HG03469 (cell line): Measurements from ENCODE around the gene DENND4B.
"Not testable (repeated sequence)": the region's sequence is repeated elsewhere in the genome, so short reads cannot be mapped to it uniquely, and the experiment has no call there.

Experiments used
- ATAC-seq: cut with Tn5 transposase; IDR thresholded peaks from one replicate; pipeline ENCODE4 v1.9.1; 2021; ENCODE audit warnings: mild to moderate bottlenecking, moderate library complexity, moderate number of reproducible peaks; ENCODE audit not compliant: unreplicated experiment

DENND4B gene, protein sequence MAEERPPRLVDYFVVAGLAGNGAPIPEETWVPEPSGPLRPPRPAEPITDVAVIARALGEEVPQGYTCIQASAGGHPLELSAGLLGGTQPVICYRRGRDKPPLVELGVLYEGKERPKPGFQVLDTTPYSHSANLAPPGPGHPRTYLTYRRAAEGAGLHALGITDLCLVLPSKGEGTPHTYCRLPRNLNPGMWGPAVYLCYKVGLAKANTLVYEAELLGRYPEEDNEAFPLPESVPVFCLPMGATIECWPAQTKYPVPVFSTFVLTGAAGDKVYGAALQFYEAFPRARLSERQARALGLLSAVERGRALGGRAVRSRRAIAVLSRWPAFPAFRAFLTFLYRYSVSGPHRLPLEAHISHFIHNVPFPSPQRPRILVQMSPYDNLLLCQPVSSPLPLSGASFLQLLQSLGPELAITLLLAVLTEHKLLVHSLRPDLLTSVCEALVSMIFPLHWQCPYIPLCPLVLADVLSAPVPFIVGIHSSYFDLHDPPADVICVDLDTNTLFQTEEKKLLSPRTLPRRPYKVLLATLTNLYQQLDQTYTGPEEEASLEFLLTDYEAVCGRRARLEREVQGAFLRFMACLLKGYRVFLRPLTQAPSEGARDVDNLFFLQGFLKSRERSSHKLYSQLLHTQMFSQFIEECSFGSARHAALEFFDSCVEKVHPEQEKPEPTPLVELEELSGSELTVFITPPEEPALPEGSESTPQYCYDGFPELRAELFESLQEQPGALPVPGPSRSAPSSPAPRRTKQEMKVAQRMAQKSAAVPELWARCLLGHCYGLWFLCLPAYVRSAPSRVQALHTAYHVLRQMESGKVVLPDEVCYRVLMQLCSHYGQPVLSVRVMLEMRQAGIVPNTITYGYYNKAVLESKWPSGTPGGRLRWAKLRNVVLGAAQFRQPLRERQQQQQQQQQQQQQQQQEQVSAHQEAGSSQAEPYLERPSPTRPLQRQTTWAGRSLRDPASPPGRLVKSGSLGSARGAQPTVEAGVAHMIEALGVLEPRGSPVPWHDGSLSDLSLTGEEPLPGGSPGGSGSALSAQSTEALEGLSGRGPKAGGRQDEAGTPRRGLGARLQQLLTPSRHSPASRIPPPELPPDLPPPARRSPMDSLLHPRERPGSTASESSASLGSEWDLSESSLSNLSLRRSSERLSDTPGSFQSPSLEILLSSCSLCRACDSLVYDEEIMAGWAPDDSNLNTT (N-terminal part only)

DNA sequence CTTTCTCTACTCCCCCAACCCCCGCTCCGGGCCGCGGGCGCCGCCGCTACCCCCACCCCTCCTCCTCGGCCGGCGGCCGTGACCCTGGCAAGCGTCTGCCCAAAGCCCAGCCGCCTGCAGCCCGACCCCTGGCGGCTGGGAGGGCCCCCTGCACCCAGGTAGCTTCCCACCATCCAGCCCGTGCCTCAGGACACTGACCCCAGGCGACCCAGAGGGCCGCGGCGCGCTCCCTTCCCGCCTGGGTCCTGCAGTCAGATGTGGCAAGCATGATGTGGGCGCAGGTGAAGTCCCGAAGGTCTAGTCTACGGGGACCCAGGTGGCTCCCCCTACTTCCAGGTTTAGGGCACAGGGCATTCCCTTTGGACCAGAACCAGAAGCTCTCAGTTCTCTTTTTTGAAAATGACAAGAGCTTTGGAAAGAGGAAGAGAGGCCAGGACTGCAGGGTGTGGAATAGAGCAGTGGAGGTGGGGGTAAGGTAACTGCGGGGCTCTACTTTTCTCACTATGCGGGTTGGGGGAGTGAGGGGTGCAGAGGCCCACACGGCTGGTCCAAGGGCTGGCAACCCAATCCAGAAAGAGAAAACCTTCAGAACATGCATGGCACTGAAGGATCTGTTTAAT, at the start of gene DENND4B:
Gene DENND4B, minus strand, starts transcription at position 97 of the 620 bp plus-strand sequence. CDS start 2,344 bp downstream, outside the sequence.
- peak; percentile 36 for ATAC-seq

DNA sequence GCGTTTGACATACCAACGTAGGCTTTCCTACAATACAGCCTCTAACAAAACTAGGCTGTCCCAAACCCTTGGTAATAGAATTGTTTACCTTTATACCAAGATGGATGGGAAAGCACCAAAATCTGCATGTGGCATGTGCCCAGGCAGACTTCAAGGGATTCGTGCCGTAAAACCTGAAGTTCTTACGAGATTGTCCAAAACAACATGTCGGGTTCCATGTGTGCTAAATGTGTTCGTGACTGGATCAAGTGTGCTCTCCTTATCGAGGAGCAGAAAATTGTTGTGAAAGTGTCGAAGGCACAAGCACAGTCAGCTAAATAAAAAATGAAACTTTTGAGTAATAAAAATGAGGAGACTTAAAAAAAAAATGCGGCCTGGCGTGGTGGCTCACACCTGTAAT, 49.1 kb upstream of the DENND4B start:
- ATAC-seq, result no peak

DNA sequence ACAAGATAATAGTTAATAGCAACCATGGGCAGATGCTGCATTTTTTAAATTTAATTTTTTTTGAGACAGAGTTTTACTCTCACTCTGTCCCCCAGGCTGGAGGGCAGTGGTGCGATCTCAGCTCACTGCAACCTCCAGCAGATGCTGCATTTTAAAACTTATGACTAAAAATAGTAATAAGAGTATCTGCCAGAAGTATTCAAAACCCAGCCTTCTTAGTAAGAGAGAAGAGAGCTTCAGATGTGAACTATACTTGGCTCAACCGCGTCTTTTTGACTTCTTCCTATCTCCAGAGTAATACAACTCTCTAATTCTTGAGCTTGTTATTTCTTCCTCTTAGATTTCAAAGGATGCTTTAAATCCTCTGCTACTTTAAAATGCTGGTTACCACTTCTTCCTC, 48.7 kb upstream of the DENND4B start:
- no peak for ATAC-seq

DNA sequence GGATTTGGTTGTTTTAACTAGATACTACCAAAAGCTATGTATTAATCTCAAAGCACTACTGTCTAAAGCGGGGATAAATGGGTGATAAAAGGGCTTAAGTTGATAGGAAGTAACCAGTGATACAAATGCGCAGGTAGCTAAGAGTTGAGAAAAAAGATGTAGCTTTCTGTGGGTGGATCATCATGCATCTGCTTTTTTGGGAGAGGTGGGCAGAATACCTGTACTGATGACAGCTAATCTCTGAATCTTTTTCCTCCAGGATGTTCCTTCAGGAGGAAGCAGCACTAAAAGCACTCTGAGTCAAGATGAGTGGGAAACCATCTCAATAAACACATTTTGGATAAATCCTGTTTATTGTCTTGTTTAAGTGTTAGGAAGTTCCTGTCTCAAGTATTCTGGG, 45.3 kb upstream of the DENND4B start:
- no peak for ATAC-seq

DNA sequence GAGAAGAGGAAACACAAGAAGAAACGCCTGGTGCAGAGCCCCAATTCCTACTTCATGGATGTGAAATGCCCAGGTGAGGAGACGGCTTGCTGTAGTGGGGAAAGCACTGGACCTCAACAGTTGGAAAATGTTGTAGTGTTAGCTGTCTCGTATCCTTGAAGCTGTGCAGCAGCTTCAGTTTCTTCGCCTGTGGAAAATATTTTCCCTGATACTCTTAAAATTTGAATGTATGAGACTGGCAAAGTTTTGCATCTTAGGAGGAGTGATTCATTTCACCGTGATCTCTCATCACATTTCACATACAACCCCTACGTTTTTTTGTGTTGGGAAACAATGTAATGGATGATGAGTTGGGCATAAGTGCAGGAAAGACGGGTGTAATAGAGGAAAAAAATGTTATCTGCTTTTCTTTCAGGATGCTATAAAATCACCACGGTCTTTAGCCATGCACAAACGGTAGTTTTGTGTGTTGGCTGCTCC, 44.7 kb upstream of the DENND4B start:
- ATAC-seq, result no peak

DNA sequence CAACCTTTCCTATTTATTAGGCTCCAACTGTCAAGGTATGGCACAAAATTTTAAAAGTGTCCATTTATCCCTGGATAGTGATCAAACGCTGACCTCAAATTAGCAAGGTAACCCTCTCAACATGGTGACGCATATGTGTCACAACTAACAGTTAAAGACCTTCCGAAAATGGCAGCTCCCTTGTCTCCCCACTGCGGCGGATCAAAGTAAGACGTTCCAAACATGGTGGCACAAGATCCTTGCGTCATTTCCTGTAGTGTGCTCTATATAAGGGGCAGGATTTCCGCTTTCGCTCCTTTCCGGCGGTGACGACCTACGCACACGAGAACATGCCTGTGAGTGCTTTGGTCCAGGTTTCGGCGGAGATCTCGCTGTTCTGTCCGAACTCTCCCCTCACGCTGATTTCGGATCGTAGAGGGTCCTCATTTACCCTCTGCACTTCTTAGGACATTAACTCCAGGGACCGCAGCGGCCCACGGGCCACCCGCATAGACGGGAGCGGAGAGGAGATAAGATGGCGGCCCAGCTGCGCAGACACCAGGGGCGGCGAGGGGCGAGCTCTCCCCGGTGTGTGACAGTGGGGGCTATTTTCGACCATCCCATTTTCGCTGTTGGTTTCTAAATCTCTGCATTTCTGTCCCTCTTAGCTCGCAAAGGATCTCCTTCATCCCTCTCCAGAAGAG, 44.1 kb upstream of the DENND4B start, which contains the start of gene RPS27:
Gene RPS27, plus strand, starts transcription at position 295 of the 683 bp plus-strand sequence. Its CDS starts 35 bp downstream, at position 330.
- peak; percentile 64 for ATAC-seq

DNA sequence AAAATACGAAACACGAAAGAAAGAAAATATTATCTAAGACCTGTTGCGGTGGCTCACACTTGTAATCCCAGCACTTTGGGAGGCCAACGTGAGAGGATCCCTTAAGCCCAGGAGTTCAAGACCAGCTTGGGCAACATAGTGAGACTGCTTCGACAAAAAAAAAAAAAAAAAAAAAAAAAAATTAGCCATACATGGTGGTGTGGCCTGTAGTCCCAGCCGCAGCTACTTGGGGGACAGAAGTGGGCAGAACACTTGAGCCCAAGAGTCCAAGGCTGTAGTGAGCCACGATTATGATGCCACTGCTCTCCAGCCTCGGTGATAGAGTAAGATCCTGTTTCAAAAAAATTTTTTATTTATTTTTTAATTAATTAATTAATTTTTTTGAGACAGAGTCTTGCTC, 41.1 kb upstream of the DENND4B start:
- no peak for ATAC-seq

GRCh38 chr1:153985941-153986761, 39.6 kb upstream of the DENND4B start, which contains the start of gene RAB13:
TSS of gene RAB13 (minus strand) at chr1:153986339. CDS start at chr1:153986236, 103 bp downstream.
- no peak for ATAC-seq

DNA sequence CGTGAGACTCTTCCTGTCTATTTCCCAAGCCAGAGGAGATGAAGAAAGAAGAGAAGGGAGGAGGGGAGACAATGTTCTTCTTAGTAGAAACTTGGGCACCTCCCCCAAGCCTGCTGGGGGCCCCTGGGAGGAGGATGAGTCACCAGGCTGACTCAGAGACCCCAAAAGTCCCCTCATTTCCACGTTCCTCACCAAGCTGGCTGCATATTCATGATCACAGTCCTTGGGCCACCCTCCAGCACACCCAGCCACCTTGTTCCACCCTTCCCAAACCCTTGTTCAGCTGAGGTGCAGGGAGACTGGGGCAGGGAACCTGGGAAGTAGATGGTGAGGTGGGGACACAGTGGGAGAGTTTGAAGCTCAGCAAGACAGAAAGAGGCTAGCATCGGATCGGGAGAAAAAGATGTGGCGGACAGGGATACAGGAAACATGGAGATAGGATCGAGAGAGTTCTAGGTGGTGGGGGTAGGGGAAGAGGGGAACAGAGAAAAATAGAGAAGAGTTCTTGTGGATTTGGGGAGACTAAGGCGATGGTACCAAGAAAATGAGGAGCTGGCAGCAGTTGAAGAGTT, 38.9 kb upstream of the DENND4B start:
- ATAC-seq, result no peak

- ATAC-seq, result no peak
Observed at GRCh38 chr1:153984123-153984894, 37.8 kb upstream of the DENND4B start.

- not testable (repeated sequence) for ATAC-seq
Observed at GRCh38 chr1:153981735-153982134, 35.2 kb upstream of the DENND4B start.

GRCh38 chr1:153979091-153979490, 32.6 kb upstream of the DENND4B start:
- not testable (repeated sequence) for ATAC-seq

GRCh38 chr1:153978274-153978909, 31.9 kb upstream of the DENND4B start:
- no peak for ATAC-seq

DNA sequence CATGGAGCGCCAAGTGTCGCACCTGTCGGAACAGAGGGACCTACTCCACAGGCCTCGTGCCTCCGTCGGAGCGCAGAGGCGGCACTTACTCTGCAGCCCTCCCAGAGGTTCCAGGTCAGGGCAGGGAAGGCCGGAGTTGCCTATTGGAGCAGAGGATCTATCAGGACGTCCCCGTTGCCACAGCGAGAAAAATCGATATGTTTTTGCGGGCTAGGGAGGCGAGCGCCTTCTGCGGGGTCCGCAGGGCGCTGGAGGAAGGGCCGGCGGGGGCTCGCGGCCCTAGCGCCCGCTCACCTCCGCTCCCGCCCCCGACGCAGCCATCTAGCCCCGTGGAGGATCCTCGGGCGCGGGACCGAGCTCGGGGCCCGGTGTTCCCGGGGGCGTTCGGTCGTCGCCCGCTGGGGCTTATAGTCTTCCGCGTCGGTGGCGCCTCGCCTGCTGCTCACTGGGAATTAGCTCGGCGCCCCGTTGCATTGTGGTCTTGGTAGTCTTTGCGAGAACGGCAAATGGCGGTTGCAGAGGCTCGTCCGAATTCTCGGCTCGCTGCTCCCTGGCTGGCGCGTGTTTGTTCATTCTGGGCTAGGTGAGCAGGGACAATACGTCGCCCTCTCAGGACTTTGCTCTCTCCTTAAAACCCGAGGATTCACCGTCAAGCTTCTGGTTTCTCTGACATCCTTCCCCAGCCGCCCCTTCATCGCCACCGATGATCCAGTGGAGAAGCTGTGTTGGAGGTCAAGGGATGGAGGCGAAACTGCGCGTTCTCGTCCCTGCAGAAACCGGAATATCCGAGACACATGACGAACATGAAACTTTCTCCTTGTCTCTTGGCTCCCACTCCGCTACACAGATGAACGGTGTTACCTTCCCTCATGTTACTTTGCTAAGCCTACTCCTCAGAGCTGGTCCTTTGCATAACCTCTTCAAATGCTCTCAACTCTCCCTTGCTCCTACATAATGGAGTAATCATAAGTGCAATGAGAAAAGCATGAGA, 31.0 kb upstream of the DENND4B start, which contains the start of gene JTB:
Gene JTB, minus strand, starts transcription at position 425 of the 991 bp plus-strand sequence. Its CDS starts 422 bp downstream, at position 3.
- ATAC-seq, result peak; percentile 49

DNA sequence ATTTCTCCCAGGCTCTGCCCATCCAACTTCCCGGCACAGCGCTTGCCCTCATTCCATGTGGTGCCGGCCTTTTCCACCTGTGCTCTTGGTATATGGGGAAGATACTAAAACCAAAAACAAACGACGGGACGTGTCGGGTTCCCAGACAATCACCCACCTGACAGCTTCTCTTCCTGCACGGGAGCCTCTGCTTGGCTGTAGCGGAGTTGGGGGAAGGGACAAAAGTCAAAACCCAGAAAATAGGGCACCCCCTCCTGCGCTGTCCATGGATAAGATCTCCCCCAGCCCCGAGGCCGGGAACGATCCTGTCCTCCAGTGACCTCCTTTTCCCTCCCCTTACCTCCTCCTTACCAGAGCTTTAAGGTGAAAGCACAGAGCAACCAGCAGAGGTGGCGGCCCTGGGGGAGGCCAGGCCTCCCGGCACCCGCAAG, 30.3 kb upstream of the DENND4B start:
- no peak for ATAC-seq

GRCh38 chr1:153973525-153973924, 27.0 kb upstream of the DENND4B start:
- ATAC-seq, result no peak
